Fibroblast of lung (primary cell): ENCODE measurements around the gene OR6K2. TPM values are rescaled to one million over a fixed set of nuclear protein-coding genes. Genes with fewer than 3 reads are reported as not detected.

Source experiments
- DNase-seq, 2 donors: peaks; one replicate each; pipeline versions ENCODE4 v3.0.0 to v3.0.0-alpha.2; 2010; ENCODE audit warnings: low read depth in 2 of 2
- H2AFZ ChIP-seq: 2 replicates; pipeline ENCODE4 v1.5.1; 2012; ENCODE audit warnings: low read length, control low read depth, inconsistent platforms
- H3K27ac ChIP-seq: 2 replicates; pipeline ENCODE4 v1.5.1; 2011; ENCODE audit warnings: low read length, control low read depth; ENCODE audit not compliant: insufficient read depth
- H3K27me3 ChIP-seq: 2 replicates; pipeline ENCODE4 v1.5.1; 2011; ENCODE audit warnings: mild to moderate bottlenecking, low read length; ENCODE audit not compliant: control insufficient read depth, insufficient read depth
- H3K36me3 ChIP-seq: 2 replicates; pipeline ENCODE4 v1.5.1; 2011; ENCODE audit warnings: low read length; ENCODE audit not compliant: control insufficient read depth, insufficient read depth
- H3K4me1 ChIP-seq: 2 replicates; pipeline ENCODE4 v1.5.1; 2011; ENCODE audit warnings: low read length; ENCODE audit not compliant: control insufficient read depth, insufficient read depth; ENCODE audit errors: extremely low read depth
- H3K4me2 ChIP-seq: 2 replicates; pipeline ENCODE4 v1.5.1; 2011; ENCODE audit warnings: low read length, control low read depth; ENCODE audit not compliant: insufficient read depth; ENCODE audit errors: extremely low read depth
- H3K4me3 ChIP-seq, 4 experiments: fragments of 200-600 bp in 1 of 4; sonication (generic) in 1 of 4; replicated peaks in 1 of 4; 2 replicates each; pipeline ENCODE4 v1.5.1; 2011 to 2016; ENCODE audit warnings: low read length in 4 of 4, low read depth in 3 of 4, mild to moderate bottlenecking in 3 of 4, control low read depth in 2 of 4, inconsistent platforms in 1 of 4, mixed read lengths in 1 of 4; ENCODE audit not compliant: insufficient read depth in 1 of 4; ENCODE audit errors: control extremely low read depth in 1 of 4
- H3K79me2 ChIP-seq: 2 replicates; pipeline ENCODE4 v1.5.1; 2012; ENCODE audit warnings: mild to moderate bottlenecking, low read length, inconsistent platforms; ENCODE audit not compliant: control insufficient read depth, insufficient read depth
- H3K9ac ChIP-seq: 2 replicates; pipeline ENCODE4 v1.5.1; 2011; ENCODE audit warnings: mild to moderate bottlenecking, low read length, control low read depth; ENCODE audit not compliant: insufficient read depth
- H3K9me3 ChIP-seq: 2 replicates; pipeline ENCODE4 v1.5.1; 2012; ENCODE audit warnings: low read depth, low read length; ENCODE audit not compliant: control insufficient read depth, insufficient read depth
- H4K20me1 ChIP-seq: 2 replicates; pipeline ENCODE4 v1.5.1; 2011; ENCODE audit warnings: low read length; ENCODE audit not compliant: control insufficient read depth, insufficient read depth; ENCODE audit errors: extremely low read depth
- EZH2 ChIP-seq: IDR thresholded peaks from 2 replicates; pipeline ENCODE4 v1.5.1; 2012; ENCODE audit warnings: low read length, control low read depth, mild to moderate bottlenecking; ENCODE audit errors: missing control alignments
- polyA plus RNA-seq, 2 donors: library from polyadenylated mRNA; depleted of rRNA in 1 of 2; stranded (reverse) in 1 of 2; unstranded in 1 of 2; fragments of >200 nt; gene quantifications; 2 replicates each; pipeline ENCODE4 v1.2.1, GENCODE V29; 2011 to 2012; ENCODE audit warnings: missing spikeins in 1 of 2
- total RNA-seq: library from RNA; depleted of rRNA; stranded (reverse); fragments of >200 nt; gene quantifications from 2 replicates; pipeline ENCODE4 v1.2.1, GENCODE V29; 2014
- TF ChIP-seq, protein P1 (sequence below), 2 donors: IDR thresholded peaks in 1 of 2; conservative IDR thresholded peaks in 1 of 2; 1 replicate in 1 of 2; 2 replicates in 1 of 2; pipeline ENCODE4 v1.5.1; 2011 to 2012; ENCODE audit warnings: low read length in 2 of 2, control low read depth in 1 of 2, inconsistent platforms in 1 of 2, low read depth in 1 of 2, mild to moderate bottlenecking in 1 of 2

The OR6K2 gene
- total and polyA plus RNA-seq, 2 donors (not counting 1 experiment from before 2014, with no cell fraction given), result not detected

DNA sequence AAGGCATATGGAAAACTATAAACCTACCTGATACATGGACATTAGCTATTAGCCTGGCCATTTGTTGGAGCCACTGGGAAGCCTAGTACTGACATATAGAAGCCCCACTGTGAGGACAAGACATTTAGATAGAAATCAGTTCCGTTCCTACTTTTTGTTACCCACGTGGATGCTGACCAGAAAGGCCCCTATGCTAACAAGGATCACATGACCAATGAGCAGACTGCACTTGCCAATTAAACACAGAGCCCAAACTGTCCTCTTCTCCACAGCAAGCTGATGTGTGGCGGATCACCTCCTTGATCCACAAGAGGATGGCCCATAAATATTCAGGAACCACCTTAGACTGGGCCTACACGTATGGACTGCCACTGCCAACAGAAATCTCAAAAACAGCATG, 31.3 kb upstream of the OR6K2 start:
- no peak for TF ChIP-seq EZH2
- TF ChIP-seq, protein P1, sequence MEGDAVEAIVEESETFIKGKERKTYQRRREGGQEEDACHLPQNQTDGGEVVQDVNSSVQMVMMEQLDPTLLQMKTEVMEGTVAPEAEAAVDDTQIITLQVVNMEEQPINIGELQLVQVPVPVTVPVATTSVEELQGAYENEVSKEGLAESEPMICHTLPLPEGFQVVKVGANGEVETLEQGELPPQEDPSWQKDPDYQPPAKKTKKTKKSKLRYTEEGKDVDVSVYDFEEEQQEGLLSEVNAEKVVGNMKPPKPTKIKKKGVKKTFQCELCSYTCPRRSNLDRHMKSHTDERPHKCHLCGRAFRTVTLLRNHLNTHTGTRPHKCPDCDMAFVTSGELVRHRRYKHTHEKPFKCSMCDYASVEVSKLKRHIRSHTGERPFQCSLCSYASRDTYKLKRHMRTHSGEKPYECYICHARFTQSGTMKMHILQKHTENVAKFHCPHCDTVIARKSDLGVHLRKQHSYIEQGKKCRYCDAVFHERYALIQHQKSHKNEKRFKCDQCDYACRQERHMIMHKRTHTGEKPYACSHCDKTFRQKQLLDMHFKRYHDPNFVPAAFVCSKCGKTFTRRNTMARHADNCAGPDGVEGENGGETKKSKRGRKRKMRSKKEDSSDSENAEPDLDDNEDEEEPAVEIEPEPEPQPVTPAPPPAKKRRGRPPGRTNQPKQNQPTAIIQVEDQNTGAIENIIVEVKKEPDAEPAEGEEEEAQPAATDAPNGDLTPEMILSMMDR (conservative IDR thresholded peaks at IDR 0.05 in 1 of 2, IDR thresholded peaks at IDR 0.05 in 1 of 2; ENCODE audit: low read depth in 1 of 2, low read length in 2 of 2), result no peak
- Histone ChIP-seq H3K79me2 (no peaks in the 10 kb centered on the region), H3K4me1 (no peaks in the 10 kb centered on the region), H3K4me3 (no peak overlapping the region), H3K9me3 (no peaks in the 10 kb centered on the region), H3K9ac (no peak overlapping the region), H3K36me3 (no peaks in the 10 kb centered on the region), H3K4me2 (no peak overlapping the region), H2AFZ (no peak overlapping the region), H4K20me1 (no peaks in the 10 kb centered on the region), H3K27me3 (no peaks in the 10 kb centered on the region), H3K27ac (no peak overlapping the region)
- no peak for DNase-seq

DNA sequence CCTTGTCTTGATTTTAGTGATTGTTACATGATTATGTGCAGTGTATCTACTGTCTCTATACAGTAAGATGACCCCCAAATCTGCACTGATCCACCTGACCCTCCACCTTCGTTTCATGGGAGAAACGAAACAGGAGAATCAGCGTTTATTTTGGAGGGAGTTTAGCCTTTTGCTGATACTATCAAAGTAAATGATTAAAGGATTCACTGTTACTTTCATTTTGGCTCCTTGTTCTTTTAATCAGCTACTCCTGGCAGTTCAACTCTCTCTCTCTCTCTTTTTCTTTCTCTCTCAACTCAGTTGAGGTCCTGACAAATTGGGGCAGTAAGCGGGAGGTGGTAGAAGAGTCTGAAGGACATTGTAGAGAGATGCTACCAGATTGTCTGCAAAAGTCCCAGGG, 30.0 kb upstream of the OR6K2 start:
- H3K9ac ChIP-seq, result no peak overlapping the region
- no peaks in the 10 kb centered on the region for H4K20me1 ChIP-seq
- no peak overlapping the region for H2AFZ ChIP-seq
- no peak overlapping the region for H3K27ac ChIP-seq
- no peak overlapping the region for H3K4me2 ChIP-seq
- H3K79me2 ChIP-seq, result no peaks in the 10 kb centered on the region
- no peaks in the 10 kb centered on the region for H3K4me1 ChIP-seq
- no peaks in the 10 kb centered on the region for H3K36me3 ChIP-seq
- DNase-seq, result no peak
- no peak overlapping the region for H3K4me3 ChIP-seq
- no peaks in the 10 kb centered on the region for H3K9me3 ChIP-seq
- TF ChIP-seq, protein P1 (conservative IDR thresholded peaks at IDR 0.05 in 1 of 2, IDR thresholded peaks at IDR 0.05 in 1 of 2; ENCODE audit: low read depth in 1 of 2, low read length in 2 of 2), result no peak
- no peak for TF ChIP-seq EZH2
- no peaks in the 10 kb centered on the region for H3K27me3 ChIP-seq

DNA sequence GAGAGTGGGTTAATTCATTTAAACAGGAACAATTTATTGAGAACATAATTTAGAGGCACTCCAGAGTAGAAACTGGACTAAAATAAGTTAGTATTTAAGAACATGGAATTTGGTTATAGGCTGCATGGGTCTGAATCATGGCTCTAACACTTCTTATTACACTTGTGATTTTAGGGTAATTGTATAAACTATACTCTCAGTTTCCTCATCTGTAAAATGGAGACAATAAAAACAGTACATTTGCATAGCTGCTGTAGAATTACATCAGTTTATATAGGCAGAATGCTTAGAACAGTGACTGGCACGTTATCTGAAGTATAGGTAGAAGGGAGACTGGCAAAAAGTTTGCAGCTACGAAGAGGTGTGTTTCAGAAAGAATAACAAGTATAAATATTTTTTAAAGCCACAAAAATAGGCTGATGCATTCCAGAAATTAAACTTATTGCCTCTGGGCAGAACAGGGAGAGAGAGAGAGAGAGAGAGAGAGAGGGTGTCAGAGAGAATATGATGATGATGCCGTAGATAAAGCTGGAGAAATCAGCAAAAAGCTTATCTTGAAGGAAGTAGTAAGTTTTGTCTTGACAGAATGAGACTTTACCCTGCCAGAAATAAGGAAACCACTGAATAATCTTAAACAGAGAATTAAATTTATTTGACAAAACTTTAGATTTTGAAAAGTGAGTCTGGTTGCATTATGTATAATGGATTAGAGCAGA, 28.2 kb upstream of the OR6K2 start:
- Histone ChIP-seq H2AFZ (no peak overlapping the region), H3K9me3 (no peaks in the 10 kb centered on the region), H3K36me3 (no peaks in the 10 kb centered on the region), H3K4me2 (no peak overlapping the region), H3K27ac (no peak overlapping the region), H3K79me2 (no peaks in the 10 kb centered on the region), H4K20me1 (no peaks in the 10 kb centered on the region), H3K27me3 (no peaks in the 10 kb centered on the region), H3K4me3 (no peak overlapping the region), H3K4me1 (no peaks in the 10 kb centered on the region), H3K9ac (no peak overlapping the region)
- TF ChIP-seq, protein P1 (conservative IDR thresholded peaks at IDR 0.05 in 1 of 2, IDR thresholded peaks at IDR 0.05 in 1 of 2; ENCODE audit: low read depth in 1 of 2, low read length in 2 of 2), result no peak
- no peak for TF ChIP-seq EZH2
- no peak for DNase-seq
